Body of pancreas (tissue), 4 donors: ENCODE data around the gene SNRPB2. TPM values are rescaled to one million over a fixed set of nuclear protein-coding genes. Genes with fewer than 3 reads are reported as not detected.

ENCODE experiments used
- ATAC-seq: fragments of 150-250 bp; one replicate; pipeline ENCODE4 v1.9.1; 2016
- DNase-seq, 4 donors: peaks; one replicate each; pipeline ENCODE4 v3.0.0-alpha.2; 2019
- H3K27ac ChIP-seq, 4 donors: fragments of 200-600 bp; sonication (generic); 1 replicate in 3 of 4; 2 replicates in 1 of 4; pipeline versions ENCODE4 v1.5.1 to v1.6.1; 2016 to 2019; ENCODE audit warnings: mild to moderate bottlenecking in 1 of 4, mixed read lengths in 1 of 4, moderate library complexity in 1 of 4
- H3K27me3 ChIP-seq, 2 donors: fragments of 200-600 bp; sonication (generic); one replicate each; pipeline ENCODE4 v1.6.0; 2016; ENCODE audit warnings: mild to moderate bottlenecking in 1 of 2
- H3K36me3 ChIP-seq, 2 donors: fragments of 200-600 bp; sonication (generic); replicated peaks in 1 of 2; 2 replicates each; pipeline ENCODE4 v1.5.1; 2016; ENCODE audit warnings: low read depth in 2 of 2; ENCODE audit not compliant: insufficient read depth in 1 of 2
- H3K4me1 ChIP-seq: fragments of 200-600 bp; sonication (generic); one replicate; pipeline ENCODE4 v1.6.0; 2016
- H3K4me3 ChIP-seq, 2 donors: fragments of 200-600 bp; sonication (generic); 1 replicate in 1 of 2; 2 replicates in 1 of 2; pipeline ENCODE4 v1.5.1; 2016 to 2019
- H3K9me3 ChIP-seq, 3 donors: fragments of 200-600 bp; sonication (generic); 1 replicate in 2 of 3; 2 replicates in 1 of 3; pipeline ENCODE4 v1.5.1; 2016
- CTCF ChIP-seq, 7 experiments: fragments of 450-650 bp in 4 of 7; fragments of 200-600 bp in 3 of 7; sonication (generic) in 3 of 7; IDR thresholded peaks; one replicate each; pipeline ENCODE4 v1.5.1; 2016 to 2019; ENCODE audit warnings: antibody characterized with exemption in 7 of 7
- POLR2A ChIP-seq, 3 donors: fragments of 450-650 bp; IDR thresholded peaks; one replicate each; pipeline ENCODE4 v1.6.1; 2016; ENCODE audit warnings: antibody characterized with exemption in 3 of 3, mild to moderate bottlenecking in 2 of 3
- WGBS, 2 donors: methylation state at CpG; one replicate each; pipeline ENCODE4 v1.1.5; 2017; 5-methylcytosine and 5-hydroxymethylcytosine counted together
- intact Hi-C: fragments of 100-400 bp; cut with DNase I; formaldehyde crosslinking; loops from one replicate; pipeline ENCODE4 v1.15.1; 2023
- total RNA-seq, 2 donors: library from RNA; depleted of rRNA; stranded (reverse); fragments of >200 nt; gene quantifications; one replicate each; pipeline ENCODE4 v1.1.0, GENCODE V29; 2016

Gene SNRPB2
- total RNA-seq, 2 donors from 2014 or later: 9.9 TPM

- H3K4me3 ChIP-seq: no peak overlapping the region
- no peak overlapping the region for H3K27ac ChIP-seq
- peaks cover 0 to 7% (median 0%) of the 10 kb centered on the region in 3 donors for H3K9me3 ChIP-seq
- H3K36me3 ChIP-seq: no peaks in the 10 kb centered on the region
- ATAC-seq: no peak
- DNase-seq: peak in 1 of 4 donors; percentile 6
- 70 to 76% methylated on average over 3 of the region's 3 CpGs for WGBS, 2 donors
- intact Hi-C loops: no loop called here
- no peaks in the 10 kb centered on the region for H3K27me3 ChIP-seq
- no peak for TF ChIP-seq POLR2A (IDR thresholded peaks at IDR 0.05)
- TF ChIP-seq CTCF (IDR thresholded peaks at IDR 0.05): peak in 3 of 7 experiments; percentile 4 to 20 (median 16)
- no peaks in the 10 kb centered on the region for H3K4me1 ChIP-seq
Observed at GRCh38 chr20:16701296-16701695, 28.5 kb upstream of the SNRPB2 start.

GRCh38 chr20:16703570-16703969, 26.3 kb upstream of the SNRPB2 start:
- TF ChIP-seq POLR2A (IDR thresholded peaks at IDR 0.05) (no peak), CTCF (IDR thresholded peaks at IDR 0.05) (no peak)
- intact Hi-C loops: no loop called here
- H3K4me1 ChIP-seq: no peaks in the 10 kb centered on the region
- ATAC-seq (no peak), DNase-seq (no peak)
- H3K9me3 ChIP-seq: peaks cover 0 to 9% (median 0%) of the 10 kb centered on the region in 3 donors
- no peaks in the 10 kb centered on the region for H3K27me3 ChIP-seq
- 62 to 73% methylated on average over 4 of the region's 4 CpGs for whole genome bisulfite sequencing, 2 donors
- H3K36me3 ChIP-seq: no peaks in the 10 kb centered on the region
- H3K4me3 ChIP-seq: no peak overlapping the region
- no peak overlapping the region for H3K27ac ChIP-seq

GRCh38 chr20:16707674-16708073, 22.2 kb upstream of the SNRPB2 start:
- ATAC-seq: no peak
- Histone ChIP-seq H3K27me3 (no peaks in the 10 kb centered on the region), H3K4me1 (no peaks in the 10 kb centered on the region), H3K4me3 (no peak overlapping the region), H3K36me3 (no peaks in the 10 kb centered on the region), H3K27ac (no peak overlapping the region), H3K9me3 (peaks cover 0 to 9% (median 0%) of the 10 kb centered on the region in 3 donors)
- DNase-seq: no peak
- WGBS, 2 donors: 75 to 85% methylated on average over 3 of the region's 3 CpGs
- TF ChIP-seq CTCF (IDR thresholded peaks at IDR 0.05) (no peak), POLR2A (IDR thresholded peaks at IDR 0.05) (no peak)
- intact Hi-C loops: no loop called here

GRCh38 chr20:16708602-16709001, 21.2 kb upstream of the SNRPB2 start:
- peaks cover 0 to 9% (median 0%) of the 10 kb centered on the region in 3 donors for H3K9me3 ChIP-seq
- no peaks in the 10 kb centered on the region for H3K27me3 ChIP-seq
- intact Hi-C loops: no loop called here
- TF ChIP-seq POLR2A (IDR thresholded peaks at IDR 0.05) (no peak), CTCF (IDR thresholded peaks at IDR 0.05) (no peak)
- H3K27ac ChIP-seq: no peak overlapping the region
- no peak for ATAC-seq
- no peak for DNase-seq
- H3K4me1 ChIP-seq: no peaks in the 10 kb centered on the region
- H3K4me3 ChIP-seq: no peak overlapping the region
- no peaks in the 10 kb centered on the region for H3K36me3 ChIP-seq

- Histone ChIP-seq H3K4me3 (no peak overlapping the region), H3K4me1 (no peaks in the 10 kb centered on the region), H3K27me3 (no peaks in the 10 kb centered on the region), H3K36me3 (no peaks in the 10 kb centered on the region), H3K27ac (no peak overlapping the region), H3K9me3 (peaks cover 0 to 9% (median 0%) of the 10 kb centered on the region in 3 donors)
- no peak for ATAC-seq
- intact Hi-C loops: no loop called here
- no peak for DNase-seq
- TF ChIP-seq POLR2A (IDR thresholded peaks at IDR 0.05): no peak
- TF ChIP-seq CTCF (IDR thresholded peaks at IDR 0.05): no peak
Observed at GRCh38 chr20:16709017-16709416, 20.8 kb upstream of the SNRPB2 start.
